Measurements from ENCODE around the gene NIPAL3. TPM values are rescaled to one million over a fixed set of nuclear protein-coding genes. Genes with fewer than 3 reads are reported as not detected.
"Not testable (repeated sequence)": the region's sequence is repeated elsewhere in the genome, so short reads cannot be mapped to it uniquely, and the experiment has no call there.

The NIPAL3 gene
- total RNA-seq, 1 experiment from 2014 or later: 6.5 TPM

- TF ChIP-seq CTCF (conservative IDR thresholded peaks at IDR 0.05; ENCODE audit: low read depth, low read length) (no peak), EZH2 (IDR thresholded peaks at IDR 0.05; ENCODE audit: borderline replicate concordance, low read depth, low read length, poor library complexity, severe bottlenecking) (no peak)
- POLR2A ChIA-PET (ENCODE audit: low non-redundant PET): no interaction called here
- no peak overlapping the region for H3K27ac ChIP-seq (ENCODE audit: low read depth, low read length, poor library complexity, severe bottlenecking)
- no peaks in the 10 kb centered on the region for H3K9me3 ChIP-seq (ENCODE audit: low read depth, low read length, poor library complexity, severe bottlenecking)
- H3K36me3 ChIP-seq (ENCODE audit: insufficient read depth, low read length, poor library complexity, severe bottlenecking): no peaks in the 10 kb centered on the region
- intact Hi-C loops (cut with micrococcal nuclease; ENCODE audit: unreplicated experiment): no loop called here
- no TSS peak for BruUV-seq (replicated peaks)
- no peak for DNase-seq (ENCODE audit: low spot score)
- no peaks in the 10 kb centered on the region for H3K4me1 ChIP-seq (ENCODE audit: insufficient read depth, low read length, poor library complexity, severe bottlenecking)
- CTCF ChIA-PET: no interaction called here
- H3K4me3 ChIP-seq (ENCODE audit: low read depth, low read length, poor library complexity, severe bottlenecking): no peak overlapping the region
- no peaks in the 10 kb centered on the region for H3K27me3 ChIP-seq (replicated peaks; ENCODE audit: insufficient read depth, low read depth, low read length, poor library complexity)
These were observed 93.3 kb downstream of the NIPAL3 start for GRCh38 chr1:24508911-24509310.

- POLR2A ChIA-PET (ENCODE audit: low non-redundant PET): no interaction called here
- no peak overlapping the region for H3K4me3 ChIP-seq (ENCODE audit: low read depth, low read length, poor library complexity, severe bottlenecking)
- TF ChIP-seq CTCF (conservative IDR thresholded peaks at IDR 0.05; ENCODE audit: low read depth, low read length): no peak
- TF ChIP-seq EZH2 (IDR thresholded peaks at IDR 0.05; ENCODE audit: borderline replicate concordance, low read depth, low read length, poor library complexity, severe bottlenecking): no peak
- no TSS peak for BruUV-seq (replicated peaks)
- no peak for DNase-seq (ENCODE audit: low spot score)
- CTCF ChIA-PET: no interaction called here
- intact Hi-C loops (cut with micrococcal nuclease; ENCODE audit: unreplicated experiment): no loop called here
- H3K4me1 ChIP-seq (ENCODE audit: insufficient read depth, low read length, poor library complexity, severe bottlenecking): no peaks in the 10 kb centered on the region
- no peaks in the 10 kb centered on the region for H3K9me3 ChIP-seq (ENCODE audit: low read depth, low read length, poor library complexity, severe bottlenecking)
- H3K27ac ChIP-seq (ENCODE audit: low read depth, low read length, poor library complexity, severe bottlenecking): no peak overlapping the region
- no peaks in the 10 kb centered on the region for H3K27me3 ChIP-seq (replicated peaks; ENCODE audit: insufficient read depth, low read depth, low read length, poor library complexity)
- H3K36me3 ChIP-seq (ENCODE audit: insufficient read depth, low read length, poor library complexity, severe bottlenecking): no peaks in the 10 kb centered on the region
These were observed 98.1 kb downstream of the NIPAL3 start for GRCh38 chr1:24513706-24514105.

GRCh38 chr1:24514946-24515345 lies 99.3 kb downstream of the NIPAL3 start:
- H3K27me3 ChIP-seq (replicated peaks; ENCODE audit: insufficient read depth, low read depth, low read length, poor library complexity): no peaks in the 10 kb centered on the region
- ChIA-PET CTCF (interaction anchor here (1.2 kb wide), 1 partner anchor 72 kb away, joined by 3 read pairs; no protein-coding TSS in a partner anchor), POLR2A (ENCODE audit: low non-redundant PET) (no interaction called here)
- BruUV-seq (replicated peaks): no TSS peak
- no peak for DNase-seq (ENCODE audit: low spot score)
- H3K27ac ChIP-seq (ENCODE audit: low read depth, low read length, poor library complexity, severe bottlenecking): no peak overlapping the region
- intact Hi-C loops (cut with micrococcal nuclease; ENCODE audit: unreplicated experiment): no loop called here
- no peaks in the 10 kb centered on the region for H3K4me1 ChIP-seq (ENCODE audit: insufficient read depth, low read length, poor library complexity, severe bottlenecking)
- TF ChIP-seq CTCF (conservative IDR thresholded peaks at IDR 0.05; ENCODE audit: low read depth, low read length) (no peak), EZH2 (IDR thresholded peaks at IDR 0.05; ENCODE audit: borderline replicate concordance, low read depth, low read length, poor library complexity, severe bottlenecking) (no peak)
- no peaks in the 10 kb centered on the region for H3K36me3 ChIP-seq (ENCODE audit: insufficient read depth, low read length, poor library complexity, severe bottlenecking)
- no peak overlapping the region for H3K4me3 ChIP-seq (ENCODE audit: low read depth, low read length, poor library complexity, severe bottlenecking)
- no peaks in the 10 kb centered on the region for H3K9me3 ChIP-seq (ENCODE audit: low read depth, low read length, poor library complexity, severe bottlenecking)

GRCh38 chr1:24515671-24516209 lies 100.1 kb downstream of the NIPAL3 start:
- DNase-seq (ENCODE audit: low spot score): peak; percentile 14
- H3K36me3 ChIP-seq (ENCODE audit: insufficient read depth, low read length, poor library complexity, severe bottlenecking); intact Hi-C loops (cut with micrococcal nuclease; ENCODE audit: unreplicated experiment); BruUV-seq (replicated peaks); H3K4me3 ChIP-seq (ENCODE audit: low read depth, low read length, poor library complexity, severe bottlenecking); POLR2A ChIA-PET (ENCODE audit: low non-redundant PET); H3K27me3 ChIP-seq (replicated peaks; ENCODE audit: insufficient read depth, low read depth, low read length, poor library complexity); H3K27ac ChIP-seq (ENCODE audit: low read depth, low read length, poor library complexity, severe bottlenecking); H3K9me3 ChIP-seq (ENCODE audit: low read depth, low read length, poor library complexity, severe bottlenecking); H3K4me1 ChIP-seq (ENCODE audit: insufficient read depth, low read length, poor library complexity, severe bottlenecking): not testable (repeated sequence)
- CTCF ChIA-PET: interaction anchor here (1.2 kb wide), 1 partner anchor 71 kb away, joined by 3 read pairs; no protein-coding TSS in a partner anchor
